A549 (cell line): Measurements from ENCODE around the gene ASB18.

Experiments used
- CHD4 ChIP-seq: fragments of 200-600 bp; sonication (generic); IDR thresholded peaks from 2 replicates; pipeline ENCODE4 v1.6.1; 2016; ENCODE audit warnings: antibody characterized with exemption, mild to moderate bottlenecking, borderline replicate concordance
- EP300 ChIP-seq, 2 experiments: fragments of >200 bp; sonication (Bioruptor Twin); formaldehyde crosslinking; IDR thresholded peaks; 2 replicates in 1 of 2; 3 replicates in 1 of 2; pipeline ENCODE4 v1.6.1; 2016 to 2017
- HOXA7 ChIP-seq: fragments of 250-450 bp; sonication (Bioruptor Pico); IDR thresholded peaks from 2 replicates; pipeline ENCODE4 v1.5.0; 2020; ENCODE audit warnings: mild to moderate bottlenecking, moderate library complexity
- MAZ ChIP-seq: fragments of 150-350 bp; IDR thresholded peaks from 2 replicates; pipeline ENCODE4 v1.6.1; 2014; ENCODE audit warnings: antibody characterized with exemption, low read depth, low read length, borderline replicate concordance
- RAD21 ChIP-seq, 2 experiments: fragments of >200 bp in 1 of 2; sonication (Bioruptor Twin) in 1 of 2; formaldehyde crosslinking in 1 of 2; IDR thresholded peaks in 1 of 2; conservative IDR thresholded peaks in 1 of 2; 2 replicates in 1 of 2; 3 replicates in 1 of 2; pipeline ENCODE4 v1.6.1; 2012 to 2018; ENCODE audit warnings: inconsistent platforms in 1 of 2
- RFX5 ChIP-seq: fragments of 450-650 bp; IDR thresholded peaks from 2 replicates; pipeline ENCODE4 v1.7.1; 2014; ENCODE audit warnings: antibody characterized with exemption, mild to moderate bottlenecking, moderate library complexity
- RNF2 ChIP-seq: fragments of 200-600 bp; sonication (generic); IDR thresholded peaks from 2 replicates; pipeline ENCODE4 v1.6.1; 2016; ENCODE audit warnings: low read depth, mild to moderate bottlenecking, antibody characterized with exemption, moderate library complexity, borderline replicate concordance
- TF ChIP-seq, protein P1 (sequence below): fragments of >200 bp; sonication (Bioruptor Twin); formaldehyde crosslinking; IDR thresholded peaks from 3 replicates; pipeline ENCODE4 v1.5.1; 2016
- TF ChIP-seq, protein P2 (sequence below): fragments of 450-650 bp; IDR thresholded peaks from 2 replicates; pipeline ENCODE4 v1.6.1; 2014; ENCODE audit warnings: antibody characterized with exemption
- TF ChIP-seq, protein P3 (sequence below): fragments of 150-350 bp; IDR thresholded peaks from 2 replicates; pipeline ENCODE4 v1.6.1; 2014; ENCODE audit warnings: low read depth, mild to moderate bottlenecking, low read length

DNA sequence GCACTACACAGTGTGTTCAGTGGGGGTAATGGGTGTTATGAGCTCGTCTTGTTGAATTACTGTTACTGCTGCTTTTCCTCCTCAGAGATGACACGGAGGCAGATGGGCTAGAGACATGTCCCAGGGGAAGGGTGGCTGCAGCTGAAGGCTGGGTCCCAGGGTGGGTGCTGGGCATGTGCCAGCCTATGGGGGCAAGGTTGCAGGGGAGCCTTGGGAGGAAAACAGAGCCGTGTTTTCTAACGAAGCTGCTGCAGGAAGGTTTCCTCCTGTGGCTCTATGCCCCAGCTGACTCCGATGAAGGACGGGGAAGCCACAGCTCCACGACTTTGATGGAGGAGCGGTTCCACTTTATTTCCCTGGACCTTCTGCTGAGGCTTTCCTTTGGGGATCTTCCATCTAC is 42.4 kb downstream of the ASB18 start:
- TF ChIP-seq EP300 (IDR thresholded peaks at IDR 0.05) (no peak), RFX5 (no peak), CHD4 (no peak), RAD21 (conservative IDR thresholded peaks at IDR 0.05 in 1 of 2, IDR thresholded peaks at IDR 0.05 in 1 of 2) (no peak), HOXA7 (no peak), MAZ (no peak), RNF2 (no peak)
- TF ChIP-seq, protein P1, sequence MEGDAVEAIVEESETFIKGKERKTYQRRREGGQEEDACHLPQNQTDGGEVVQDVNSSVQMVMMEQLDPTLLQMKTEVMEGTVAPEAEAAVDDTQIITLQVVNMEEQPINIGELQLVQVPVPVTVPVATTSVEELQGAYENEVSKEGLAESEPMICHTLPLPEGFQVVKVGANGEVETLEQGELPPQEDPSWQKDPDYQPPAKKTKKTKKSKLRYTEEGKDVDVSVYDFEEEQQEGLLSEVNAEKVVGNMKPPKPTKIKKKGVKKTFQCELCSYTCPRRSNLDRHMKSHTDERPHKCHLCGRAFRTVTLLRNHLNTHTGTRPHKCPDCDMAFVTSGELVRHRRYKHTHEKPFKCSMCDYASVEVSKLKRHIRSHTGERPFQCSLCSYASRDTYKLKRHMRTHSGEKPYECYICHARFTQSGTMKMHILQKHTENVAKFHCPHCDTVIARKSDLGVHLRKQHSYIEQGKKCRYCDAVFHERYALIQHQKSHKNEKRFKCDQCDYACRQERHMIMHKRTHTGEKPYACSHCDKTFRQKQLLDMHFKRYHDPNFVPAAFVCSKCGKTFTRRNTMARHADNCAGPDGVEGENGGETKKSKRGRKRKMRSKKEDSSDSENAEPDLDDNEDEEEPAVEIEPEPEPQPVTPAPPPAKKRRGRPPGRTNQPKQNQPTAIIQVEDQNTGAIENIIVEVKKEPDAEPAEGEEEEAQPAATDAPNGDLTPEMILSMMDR, result no peak
- TF ChIP-seq, protein P2, sequence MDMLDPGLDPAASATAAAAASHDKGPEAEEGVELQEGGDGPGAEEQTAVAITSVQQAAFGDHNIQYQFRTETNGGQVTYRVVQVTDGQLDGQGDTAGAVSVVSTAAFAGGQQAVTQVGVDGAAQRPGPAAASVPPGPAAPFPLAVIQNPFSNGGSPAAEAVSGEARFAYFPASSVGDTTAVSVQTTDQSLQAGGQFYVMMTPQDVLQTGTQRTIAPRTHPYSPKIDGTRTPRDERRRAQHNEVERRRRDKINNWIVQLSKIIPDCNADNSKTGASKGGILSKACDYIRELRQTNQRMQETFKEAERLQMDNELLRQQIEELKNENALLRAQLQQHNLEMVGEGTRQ, result no peak
- TF ChIP-seq, protein P3, sequence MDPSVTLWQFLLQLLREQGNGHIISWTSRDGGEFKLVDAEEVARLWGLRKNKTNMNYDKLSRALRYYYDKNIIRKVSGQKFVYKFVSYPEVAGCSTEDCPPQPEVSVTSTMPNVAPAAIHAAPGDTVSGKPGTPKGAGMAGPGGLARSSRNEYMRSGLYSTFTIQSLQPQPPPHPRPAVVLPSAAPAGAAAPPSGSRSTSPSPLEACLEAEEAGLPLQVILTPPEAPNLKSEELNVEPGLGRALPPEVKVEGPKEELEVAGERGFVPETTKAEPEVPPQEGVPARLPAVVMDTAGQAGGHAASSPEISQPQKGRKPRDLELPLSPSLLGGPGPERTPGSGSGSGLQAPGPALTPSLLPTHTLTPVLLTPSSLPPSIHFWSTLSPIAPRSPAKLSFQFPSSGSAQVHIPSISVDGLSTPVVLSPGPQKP, result no peak
